Breast epithelium (tissue), 3 donors: ENCODE data around the gene RYR3.

Source experiments
- POLR2AphosphoS5 ChIP-seq, 3 donors: sonication (generic); formaldehyde crosslinking; IDR thresholded peaks; one replicate each; pipeline ENCODE4 v1.6.1; 2017; ENCODE audit warnings: antibody characterized with exemption in 3 of 3
- TF ChIP-seq, protein P1 (sequence below), 3 donors: fragments of 450-650 bp; IDR thresholded peaks; one replicate each; pipeline ENCODE4 v1.5.1; 2016 to 2017; ENCODE audit warnings: antibody characterized with exemption in 3 of 3, mild to moderate bottlenecking in 3 of 3, moderate library complexity in 3 of 3

DNA sequence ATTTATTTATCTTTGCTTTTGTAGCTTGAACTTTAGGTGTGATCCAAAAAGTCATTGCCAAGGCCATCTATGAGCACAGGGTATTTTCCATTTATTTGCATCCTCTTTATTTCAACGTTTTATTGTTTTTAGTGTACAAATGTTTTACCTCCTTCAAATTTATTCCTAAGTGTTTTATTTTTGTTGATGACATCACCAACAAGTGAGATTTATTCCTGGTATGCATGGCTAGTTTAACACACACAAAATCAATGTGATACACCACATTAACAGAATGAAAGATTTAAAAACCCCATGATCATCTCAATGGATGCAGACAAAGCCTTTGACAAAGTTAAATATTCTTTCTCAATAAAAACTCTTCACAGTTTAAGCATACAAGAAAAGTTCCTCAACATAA is 591.3 kb downstream of the RYR3 start:
- TF ChIP-seq, protein P1, sequence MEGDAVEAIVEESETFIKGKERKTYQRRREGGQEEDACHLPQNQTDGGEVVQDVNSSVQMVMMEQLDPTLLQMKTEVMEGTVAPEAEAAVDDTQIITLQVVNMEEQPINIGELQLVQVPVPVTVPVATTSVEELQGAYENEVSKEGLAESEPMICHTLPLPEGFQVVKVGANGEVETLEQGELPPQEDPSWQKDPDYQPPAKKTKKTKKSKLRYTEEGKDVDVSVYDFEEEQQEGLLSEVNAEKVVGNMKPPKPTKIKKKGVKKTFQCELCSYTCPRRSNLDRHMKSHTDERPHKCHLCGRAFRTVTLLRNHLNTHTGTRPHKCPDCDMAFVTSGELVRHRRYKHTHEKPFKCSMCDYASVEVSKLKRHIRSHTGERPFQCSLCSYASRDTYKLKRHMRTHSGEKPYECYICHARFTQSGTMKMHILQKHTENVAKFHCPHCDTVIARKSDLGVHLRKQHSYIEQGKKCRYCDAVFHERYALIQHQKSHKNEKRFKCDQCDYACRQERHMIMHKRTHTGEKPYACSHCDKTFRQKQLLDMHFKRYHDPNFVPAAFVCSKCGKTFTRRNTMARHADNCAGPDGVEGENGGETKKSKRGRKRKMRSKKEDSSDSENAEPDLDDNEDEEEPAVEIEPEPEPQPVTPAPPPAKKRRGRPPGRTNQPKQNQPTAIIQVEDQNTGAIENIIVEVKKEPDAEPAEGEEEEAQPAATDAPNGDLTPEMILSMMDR (IDR thresholded peaks at IDR 0.05), result no peak
- no peak for TF ChIP-seq POLR2AphosphoS5 (IDR thresholded peaks at IDR 0.05)
